K562 (cell line): Measurements from ENCODE around the gene SLC25A10. TPM values are rescaled to one million over a fixed set of nuclear protein-coding genes. Genes with fewer than 3 reads are reported as not detected.
A peak's percentile ranks its signal among the peaks of the same experiment; 100 is the strongest.

Experiments
- E2F3 ChIP-seq: fragments of 250-450 bp; sonication (Bioruptor Pico); IDR thresholded peaks from 2 replicates; pipeline ENCODE4 v1.4.0; 2020; ENCODE audit warnings: mild to moderate bottlenecking
- E2F6 ChIP-seq, 2 experiments: IDR thresholded peaks; 2 replicates each; pipeline ENCODE4 v1.6.1; 2011; ENCODE audit warnings: borderline replicate concordance in 1 of 2, control low read depth in 1 of 2, low read depth in 1 of 2, low read length in 1 of 2, mild to moderate bottlenecking in 1 of 2, mixed read lengths in 1 of 2, moderate library complexity in 1 of 2; ENCODE audit not compliant: insufficient read depth in 1 of 2, insufficient read length in 1 of 2, poor library complexity in 1 of 2, severe bottlenecking in 1 of 2; ENCODE audit errors: extremely low read depth in 1 of 2
- FOXK2 ChIP-seq, 2 experiments: fragments of 450-650 bp; IDR thresholded peaks in 1 of 2; conservative IDR thresholded peaks in 1 of 2; 2 replicates each; pipeline ENCODE4 v1.6.1; 2016; ENCODE audit warnings: low read depth in 2 of 2, mild to moderate bottlenecking in 1 of 2
- HMBOX1 ChIP-seq: sonication (generic); IDR thresholded peaks from 2 replicates; pipeline ENCODE4 v1.6.1; 2016
- HNRNPK ChIP-seq: fragments of 200-400 bp; formaldehyde crosslinking; IDR thresholded peaks from one replicate; pipeline ENCODE4 v1.6.1; 2018; ENCODE audit warnings: mild to moderate bottlenecking, low read depth, low read length; ENCODE audit not compliant: poor library complexity, severe bottlenecking
- MBD2 ChIP-seq: sonication (generic); IDR thresholded peaks from 2 replicates; pipeline ENCODE4 v1.6.1; 2016; ENCODE audit warnings: low read depth, borderline replicate concordance
- REST ChIP-seq, 2 experiments: fragments of 450-650 bp; formaldehyde crosslinking in 1 of 2; IDR thresholded peaks; 2 replicates each; pipeline versions ENCODE4 v1.4.0 to v1.6.1; 2014 to 2020; ENCODE audit warnings: mild to moderate bottlenecking in 2 of 2, borderline replicate concordance in 1 of 2, low read depth in 1 of 2
- RNF2 ChIP-seq: sonication (generic); IDR thresholded peaks from 2 replicates; pipeline ENCODE4 v1.6.1; 2016
- SAP30 ChIP-seq: fragments of 200-600 bp; sonication (generic); IDR thresholded peaks from 2 replicates; pipeline ENCODE4 v1.6.1; 2012; ENCODE audit warnings: borderline replicate concordance, low read depth, mild to moderate bottlenecking, moderate library complexity, low read length, control low read depth, inconsistent platforms; ENCODE audit not compliant: insufficient read depth, poor library complexity, severe bottlenecking
- SPI1 ChIP-seq: IDR thresholded peaks from 2 replicates; pipeline ENCODE4 v1.6.1; 2011; ENCODE audit warnings: low read depth, low read length, control low read depth, borderline replicate concordance
- ZFX ChIP-seq: sonication (generic); formaldehyde crosslinking; IDR thresholded peaks from 2 replicates; pipeline ENCODE4 v1.8.0; 2022; ENCODE audit warnings: mild to moderate bottlenecking, missing genetic modification reagents, moderate library complexity
- ZKSCAN1 ChIP-seq: fragments of 150-350 bp; IDR thresholded peaks from 2 replicates; pipeline ENCODE4 v1.6.1; 2016; ENCODE audit warnings: low read depth, low read length
- ZNF280B ChIP-seq: fragments of 250-450 bp; sonication (Bioruptor Pico); IDR thresholded peaks from 2 replicates; pipeline ENCODE4 v1.5.1; 2021; ENCODE audit warnings: mild to moderate bottlenecking
- polyA plus RNA-seq, 8 experiments: library from polyadenylated mRNA; depleted of rRNA in 4 of 8; stranded (reverse) in 5 of 8; unstranded in 3 of 8; fragments of >200 nt; fragmentation: Nextera tagmentation in 2 of 8; fragmentation: Illumina TruSeq in 1 of 8; extraction: Ambion mirVana in 2 of 8; extraction: Trizol in 1 of 8; gene quantifications; 2 replicates each; pipeline versions ENCODE4 v1.2.1 to v1.2.3, GENCODE V29; 2011 to 2014; ENCODE audit warnings: inconsistent platforms in 1 of 8, missing spikeins in 1 of 8
- total RNA-seq, 7 experiments: library from RNA; depleted of rRNA in 6 of 7; stranded (reverse); fragments of >200 nt in 6 of 7; fragmentation: Illumina TruSeq in 2 of 7; extraction: Trizol in 2 of 7; gene quantifications; 2 replicates each; pipeline versions ENCODE4 v1.2.1 to v1.2.3, GENCODE V29; 2011 to 2021; ENCODE audit warnings: low replicate concordance in 1 of 7

The SLC25A10 gene
- total and polyA plus RNA-seq, 9 of the 15 experiments (the other 6 are each of a cell fraction or from before 2014, with no cell fraction given): 0.10 to 85.6 (median 34.3) TPM

- peak in 1 of 2 experiments; percentile 41; a peak in 1 of 4 replicates for TF ChIP-seq FOXK2 (conservative IDR thresholded peaks at IDR 0.05 in 1 of 2, IDR thresholded peaks at IDR 0.05 in 1 of 2; ENCODE audit: low read depth in 2 of 2)
- TF ChIP-seq MBD2: peak; percentile 95
- TF ChIP-seq REST (IDR thresholded peaks at IDR 0.05; ENCODE audit: borderline replicate concordance): no peak
- 0 out of 2 replicates have a peak, but pooled peaks have one; percentile 28 for TF ChIP-seq REST (CRISPR knock-in tag; IDR thresholded peaks at IDR 0.05; ENCODE audit: low read depth)
- peak; percentile 11; the same call in 1 of the 2 replicates for TF ChIP-seq ZFX (CRISPR knock-in tag)
- no peak for TF ChIP-seq HNRNPK
- no peak for TF ChIP-seq ZNF280B
- TF ChIP-seq E2F3 (CRISPR knock-in tag): no peak
- 0 out of 2 replicates have a peak, but pooled peaks have one; percentile 48 for TF ChIP-seq RNF2
- TF ChIP-seq HMBOX1: no peak
- TF ChIP-seq ZKSCAN1: peak; percentile 13; the same call in 1 of the 2 replicates
- TF ChIP-seq E2F6 (IDR thresholded peaks at IDR 0.05; ENCODE audit: borderline replicate concordance in 1 of 2, extremely low read depth in 1 of 2, insufficient read depth in 1 of 2, insufficient read length in 1 of 2, low read depth in 1 of 2, low read length in 1 of 2, poor library complexity in 1 of 2, severe bottlenecking in 1 of 2): peak; percentile 82 to 85
- peak; percentile 94 for TF ChIP-seq SAP30
- peak; percentile 98 for TF ChIP-seq SPI1
Measured at GRCh38 chr17:81666342-81667191, 45.5 kb upstream of the SLC25A10 start, which contains the start of the genes CCDC137 and OXLD1 (continued).
